Measurements from ENCODE around the gene PEX10. TPM values are rescaled to one million over a fixed set of nuclear protein-coding genes. Genes with fewer than 3 reads are reported as not detected.

Gene PEX10
- 24.3 and 26.3 TPM in 2 replicates for total RNA-seq (2021)
- Bru-seq, nascent RNA: percentile 54 among the genes with signal in this experiment
- percentile 49 among the genes with signal in this experiment for BruChase-seq, experiment 1, labeled RNA remaining after a 2-hour chase
- percentile 68 among the genes with signal in this experiment for BruChase-seq, experiment 2, labeled RNA remaining after a 6-hour chase
- long read RNA-seq, transcript PEX10-202 (6 exons, 1,997 nt): major isoform, 26 of 39 reads
- long read RNA-seq, partial matches to known transcripts: 1 of 39 reads
- long read RNA-seq, other reads (novel, unspliced or antisense): 12 of 39 reads

DNA sequence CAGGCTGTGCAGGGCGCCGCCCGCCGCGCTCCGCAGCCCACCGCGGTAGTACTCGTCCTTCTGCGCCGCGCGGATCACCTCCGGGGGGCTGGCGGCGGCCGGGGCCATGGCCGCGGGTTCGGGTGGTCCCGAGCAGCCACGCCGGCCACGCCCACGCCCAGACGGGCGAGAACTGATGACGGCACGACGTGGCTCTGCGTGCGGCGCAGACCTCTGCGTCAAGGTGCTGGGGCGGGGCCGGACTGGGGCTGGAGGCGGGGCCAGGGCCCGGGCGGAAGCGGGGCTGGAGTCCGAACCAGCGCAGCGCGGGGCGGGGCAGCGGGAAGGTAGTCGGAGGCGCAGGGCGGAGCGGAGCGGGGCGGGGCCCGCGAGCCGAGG lies at the start of gene PEX10:
TSS of gene PEX10 (minus strand) at position 170 of the 378 bp plus-strand sequence. CDS start at position 108, 62 bp downstream.
- Histone ChIP-seq H3K9me3 (ENCODE audit: insufficient read depth, low read depth) (no peaks in the 10 kb centered on the region), H2AFZ (peak within 1 kb of the TSS; percentile 77), H3K27ac (peak within 1 kb of the TSS; percentile 36; the same call in 1 of the 2 replicates), H3K4me3 (peak within 1 kb of the TSS; percentile 97), H3F3A (ENCODE audit: insufficient read depth, low read depth) (peaks cover 25% of the 10 kb centered on the region; the same call in 1 of the 2 replicates), H3K9me2 (ENCODE audit: insufficient read depth) (no peaks in the 10 kb centered on the region), H3K4me2 (peak within 1 kb of the TSS; percentile 99), H4K20me1 (ENCODE audit: insufficient read depth) (no peaks in the 10 kb centered on the region), H3K4me1 (replicated peaks; ENCODE audit: insufficient read depth) (peaks cover 25% of the 10 kb centered on the region), H3K79me2 (ENCODE audit: low read depth) (peaks cover 30% of the 10 kb centered on the region), H3K36me3 (ENCODE audit: low read depth) (no peaks in the 10 kb centered on the region), H3K27me3 (ENCODE audit: insufficient read depth, low read depth) (no peaks in the 10 kb centered on the region)
- POLR2A ChIA-PET (ENCODE audit: unreplicated experiment): no interaction called here
- no peak for TF ChIP-seq CTCF (conservative IDR thresholded peaks at IDR 0.05)
- TF ChIP-seq EZH2 (IDR thresholded peaks at IDR 0.05; ENCODE audit: low read depth): no peak
- peak; percentile 81 to 98 for DNase-seq
- intact Hi-C loops (cut with micrococcal nuclease; ENCODE audit: unreplicated experiment): loop anchor here (1.0 to 10.0 kb wide), 5 partner anchors 21 to 1010 kb away; partner anchors contain the start of genes MORN1, PANK4, PRXL2B and RER1
- CTCF ChIA-PET: no interaction called here
- BruUV-seq (replicated peaks): no TSS peak

DNA sequence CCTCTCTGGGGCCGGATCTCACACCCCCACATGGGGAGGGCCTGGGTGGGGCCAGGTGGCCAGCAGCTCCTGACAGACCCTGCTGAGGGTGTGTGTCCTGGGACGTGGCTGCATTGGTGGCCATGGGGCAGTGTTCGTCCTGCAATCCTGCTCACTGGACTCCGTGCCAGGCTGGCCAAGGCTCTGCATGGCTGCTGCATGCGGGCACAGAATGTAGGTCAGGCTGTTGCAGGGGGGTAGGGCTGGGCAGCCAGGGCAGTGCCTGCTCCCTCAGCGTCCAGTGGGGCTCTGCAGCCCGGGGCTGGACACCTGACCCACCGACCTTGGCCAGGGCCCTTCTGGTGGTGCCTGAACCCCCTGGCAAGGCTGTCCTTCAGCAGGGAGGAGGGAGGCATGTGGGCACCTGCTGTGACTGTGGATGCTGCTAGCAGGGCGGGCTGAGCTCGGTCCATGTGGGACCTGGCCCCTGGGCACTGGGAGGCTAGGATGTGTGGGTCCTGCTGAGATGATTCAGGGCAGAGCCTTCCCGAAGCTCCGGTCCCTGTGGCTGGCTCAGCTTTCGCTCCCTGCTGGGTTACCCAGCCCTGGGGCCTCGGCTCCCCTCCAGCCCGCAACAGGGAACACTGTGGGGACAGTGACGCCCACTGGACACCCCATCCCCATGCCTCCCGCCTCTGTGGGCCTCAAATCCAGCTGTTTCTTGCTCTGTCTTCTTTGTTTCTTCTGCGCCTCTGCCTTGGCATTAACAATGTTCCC lies 48.8 kb upstream of the PEX10 start:
- Histone ChIP-seq H3K36me3 (ENCODE audit: low read depth) (no peaks in the 10 kb centered on the region), H3K9me3 (ENCODE audit: insufficient read depth, low read depth) (no peaks in the 10 kb centered on the region), H3K27me3 (ENCODE audit: insufficient read depth, low read depth) (peaks cover 39% of the 10 kb centered on the region), H3F3A (ENCODE audit: insufficient read depth, low read depth) (no peaks in the 10 kb centered on the region), H3K4me2 (no peak overlapping the region), H3K27ac (no peak overlapping the region), H3K4me3 (no peak overlapping the region), H3K79me2 (ENCODE audit: low read depth) (no peaks in the 10 kb centered on the region), H4K20me1 (ENCODE audit: insufficient read depth) (no peaks in the 10 kb centered on the region; the same call in 1 of the 2 replicates), H3K9me2 (ENCODE audit: insufficient read depth) (no peaks in the 10 kb centered on the region), H3K4me1 (replicated peaks; ENCODE audit: insufficient read depth) (peaks cover 8% of the 10 kb centered on the region; the same call in 1 of the 2 replicates), H2AFZ (no peak overlapping the region)
- no TSS peak for BruUV-seq (replicated peaks)
- TF ChIP-seq CTCF (conservative IDR thresholded peaks at IDR 0.05) (no peak), EZH2 (IDR thresholded peaks at IDR 0.05; ENCODE audit: low read depth) (no peak)
- intact Hi-C loops (cut with micrococcal nuclease; ENCODE audit: unreplicated experiment): no loop called here
- ChIA-PET POLR2A (ENCODE audit: unreplicated experiment) (no interaction called here), CTCF (no interaction called here)
- DNase-seq: no peak

DNA sequence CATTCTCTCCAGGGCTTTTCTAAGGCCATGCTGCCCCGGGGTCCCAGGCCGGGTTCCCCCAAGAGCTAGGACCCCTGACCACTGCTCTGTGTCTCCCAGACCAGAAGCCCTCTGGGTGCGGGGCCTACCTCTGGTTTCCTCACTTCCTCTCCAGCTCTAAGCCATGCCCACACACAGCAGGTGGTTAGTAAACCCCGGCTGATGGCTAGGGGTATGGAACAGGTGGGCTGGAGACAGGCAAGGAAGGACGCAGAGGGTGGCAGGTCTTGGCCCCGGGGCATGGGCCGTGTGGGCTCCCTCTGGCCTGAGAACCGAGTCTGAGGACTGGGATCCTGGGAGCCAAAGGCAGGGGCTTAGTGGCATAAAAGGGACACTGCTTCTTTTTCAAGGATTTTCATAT lies 47.8 kb upstream of the PEX10 start:
- CTCF ChIA-PET: no interaction called here
- Histone ChIP-seq H3K4me2 (0 out of 2 replicates have a peak overlapping the region, but pooled peaks have one; percentile 7), H3K9me2 (ENCODE audit: insufficient read depth) (no peaks in the 10 kb centered on the region), H3K27me3 (ENCODE audit: insufficient read depth, low read depth) (peaks cover 29% of the 10 kb centered on the region), H3K79me2 (ENCODE audit: low read depth) (no peaks in the 10 kb centered on the region), H3K4me3 (no peak overlapping the region), H3K36me3 (ENCODE audit: low read depth) (no peaks in the 10 kb centered on the region), H3K9me3 (ENCODE audit: insufficient read depth, low read depth) (no peaks in the 10 kb centered on the region), H2AFZ (no peak overlapping the region), H3F3A (ENCODE audit: insufficient read depth, low read depth) (no peaks in the 10 kb centered on the region), H3K4me1 (replicated peaks; ENCODE audit: insufficient read depth) (peaks cover 8% of the 10 kb centered on the region; the same call in 1 of the 2 replicates), H3K27ac (no peak overlapping the region), H4K20me1 (ENCODE audit: insufficient read depth) (no peaks in the 10 kb centered on the region; the same call in 1 of the 2 replicates)
- no peak for TF ChIP-seq EZH2 (IDR thresholded peaks at IDR 0.05; ENCODE audit: low read depth)
- TF ChIP-seq CTCF (conservative IDR thresholded peaks at IDR 0.05): no peak
- intact Hi-C loops (cut with micrococcal nuclease; ENCODE audit: unreplicated experiment): no loop called here
- DNase-seq: no peak
- POLR2A ChIA-PET (ENCODE audit: unreplicated experiment): no interaction called here
- no TSS peak for BruUV-seq (replicated peaks)

Data from PC-9 (cell line).